K562 (cell line): Measurements from ENCODE around the gene KAZN. TPM values are rescaled to one million over a fixed set of nuclear protein-coding genes. Genes with fewer than 3 reads are reported as not detected.

Source experiments
- CEBPG ChIP-seq, 3 experiments: fragments of 200-800 bp in 1 of 3; sonication (Bioruptor generic) in 1 of 3; sonication (generic) in 1 of 3; formaldehyde crosslinking in 1 of 3; IDR thresholded peaks in 2 of 3; conservative IDR thresholded peaks in 1 of 3; 2 replicates each; pipeline versions ENCODE4 v1.6.1 to v1.8.0; 2016 to 2022; ENCODE audit warnings: missing compliant biosample characterization in 2 of 3, missing genetic modification characterization in 2 of 3, mild to moderate bottlenecking in 1 of 3, missing genetic modification reagents in 1 of 3
- ELF2 ChIP-seq: fragments of 250-450 bp; sonication (Bioruptor Pico); IDR thresholded peaks from 2 replicates; pipeline ENCODE4 v1.5.0; 2021; ENCODE audit warnings: mild to moderate bottlenecking
- ETS1 ChIP-seq: conservative IDR thresholded peaks from 2 replicates; pipeline ENCODE4 v1.6.1; 2011; ENCODE audit warnings: low read depth, mild to moderate bottlenecking, low read length; ENCODE audit not compliant: control insufficient read depth
- FOXK2 ChIP-seq, 2 experiments: fragments of 450-650 bp; IDR thresholded peaks in 1 of 2; conservative IDR thresholded peaks in 1 of 2; 2 replicates each; pipeline ENCODE4 v1.6.1; 2016; ENCODE audit warnings: low read depth in 2 of 2, mild to moderate bottlenecking in 1 of 2
- GATAD2A ChIP-seq: fragments of 450-650 bp; IDR thresholded peaks from 2 replicates; pipeline ENCODE4 v1.6.1; 2017
- RBM14 ChIP-seq: fragments of 200-400 bp; formaldehyde crosslinking; IDR thresholded peaks from 2 replicates; pipeline ENCODE4 v1.6.1; 2018; ENCODE audit warnings: low read depth, mild to moderate bottlenecking, low read length, moderate library complexity, borderline replicate concordance; ENCODE audit not compliant: insufficient read depth
- TCF7 ChIP-seq: sonication (generic); IDR thresholded peaks from 2 replicates; pipeline ENCODE4 v1.6.1; 2016; ENCODE audit warnings: antibody characterized with exemption, borderline replicate concordance
- XRCC3 ChIP-seq: fragments of 450-650 bp; IDR thresholded peaks from 2 replicates; pipeline ENCODE4 v1.6.1; 2017; ENCODE audit warnings: mild to moderate bottlenecking, moderate library complexity
- ZNF274 ChIP-seq: IDR thresholded peaks from 2 replicates; pipeline ENCODE4 v1.6.1; 2011; ENCODE audit warnings: low read depth, mild to moderate bottlenecking, low read length, moderate library complexity, borderline replicate concordance
- ZNF324 ChIP-seq: fragments of 250-450 bp; sonication (Bioruptor Pico); IDR thresholded peaks from 2 replicates; pipeline ENCODE4 v1.4.0; 2020; ENCODE audit warnings: mild to moderate bottlenecking
- ZNF436 ChIP-seq: fragments of 250-450, 450-650 bp; sonication (Bioruptor Pico); formaldehyde crosslinking; IDR thresholded peaks from 2 replicates; pipeline ENCODE4 v1.7.0; 2020; ENCODE audit warnings: mild to moderate bottlenecking
- ZNF707 ChIP-seq: fragments of 250-450 bp; sonication (Bioruptor Pico); conservative IDR thresholded peaks from 2 replicates; pipeline ENCODE4 v1.8.0; 2022; ENCODE audit warnings: inconsistent platforms, mild to moderate bottlenecking, moderate library complexity
- polyA plus RNA-seq, 8 experiments: library from polyadenylated mRNA; depleted of rRNA in 4 of 8; stranded (reverse) in 5 of 8; unstranded in 3 of 8; fragments of >200 nt; fragmentation: Nextera tagmentation in 2 of 8; fragmentation: Illumina TruSeq in 1 of 8; extraction: Ambion mirVana in 2 of 8; extraction: Trizol in 1 of 8; gene quantifications; 2 replicates each; pipeline versions ENCODE4 v1.2.1 to v1.2.3, GENCODE V29; 2011 to 2014; ENCODE audit warnings: inconsistent platforms in 1 of 8, missing spikeins in 1 of 8
- total RNA-seq, 7 experiments: library from RNA; depleted of rRNA in 6 of 7; stranded (reverse); fragments of >200 nt in 6 of 7; fragmentation: Illumina TruSeq in 2 of 7; extraction: Trizol in 2 of 7; gene quantifications; 2 replicates each; pipeline versions ENCODE4 v1.2.1 to v1.2.3, GENCODE V29; 2011 to 2021; ENCODE audit warnings: low replicate concordance in 1 of 7

The KAZN gene
- total and polyA plus RNA-seq, 9 of the 15 experiments (the other 6 are each of a cell fraction or from before 2014, with no cell fraction given) = 2.1 to 21.6 (median 5.4) TPM

DNA sequence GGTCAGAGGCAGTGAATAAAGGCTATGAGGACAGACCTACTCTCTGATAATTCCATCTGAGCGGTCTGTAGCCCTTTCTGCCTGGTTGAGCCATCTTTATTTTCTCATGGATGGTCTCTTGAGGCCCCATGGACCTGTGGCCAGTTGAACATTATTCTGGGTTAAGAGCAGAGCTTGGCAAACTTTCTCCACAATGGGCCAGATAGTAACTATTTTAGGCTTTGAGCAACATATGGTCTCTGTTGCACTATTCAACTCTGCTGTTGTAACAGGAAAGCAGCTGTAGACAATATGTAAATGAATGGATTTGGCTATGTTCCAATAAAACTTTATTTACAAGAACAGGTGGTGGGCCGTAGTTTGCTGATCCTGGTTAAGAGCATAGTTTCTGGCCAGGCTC, 62.7 kb downstream of the KAZN start (continued):
- TF ChIP-seq RBM14 (no peak), ZNF707 (CRISPR knock-in tag) (no peak), ZNF324 (no peak), XRCC3 (no peak), CEBPG (CRISPR knock-in tag; IDR thresholded peaks at IDR 0.05) (no peak), CEBPG (tag; conservative IDR thresholded peaks at IDR 0.05 in 1 of 2, IDR thresholded peaks at IDR 0.05 in 1 of 2) (0 out of 4 replicates have a peak, but pooled peaks of 1 of the 2 experiments have one; percentile 17), GATAD2A (no peak), TCF7 (no peak), ELF2 (CRISPR knock-in tag) (no peak), ZNF436 (CRISPR knock-in tag) (no peak), ZNF274 (no peak), FOXK2 (conservative IDR thresholded peaks at IDR 0.05 in 1 of 2, IDR thresholded peaks at IDR 0.05 in 1 of 2; ENCODE audit: low read depth in 2 of 2) (no peak), ETS1 (no peak)
